Right lobe of liver (tissue), 4 donors: Measurements from ENCODE around the gene CFAP20DC.

ENCODE experiments used
- POLR2A ChIP-seq: fragments of 450-650 bp; IDR thresholded peaks from one replicate; pipeline ENCODE4 v1.6.1; 2017; ENCODE audit warnings: antibody characterized with exemption, mild to moderate bottlenecking
- TF ChIP-seq, protein P1 (sequence below), 4 donors: fragments of 200-600 bp in 3 of 4; fragments of 450-650 bp in 1 of 4; IDR thresholded peaks; one replicate each; pipeline versions ENCODE4 v1.5.1 to v1.8.0; 2016 to 2022; ENCODE audit warnings: antibody characterized with exemption in 4 of 4, mild to moderate bottlenecking in 2 of 4
- donor health status: DM: no; HTN: no; CAD: no.
- donor health status: DM: no; HTN: no; CAD: no.
- donor health status: DM: no; HTN: yes; CAD: no.

GRCh38 chr3:59006634-59007517 is 42.9 kb downstream of the CFAP20DC start:
- no peak for TF ChIP-seq POLR2A
- TF ChIP-seq, protein P1, sequence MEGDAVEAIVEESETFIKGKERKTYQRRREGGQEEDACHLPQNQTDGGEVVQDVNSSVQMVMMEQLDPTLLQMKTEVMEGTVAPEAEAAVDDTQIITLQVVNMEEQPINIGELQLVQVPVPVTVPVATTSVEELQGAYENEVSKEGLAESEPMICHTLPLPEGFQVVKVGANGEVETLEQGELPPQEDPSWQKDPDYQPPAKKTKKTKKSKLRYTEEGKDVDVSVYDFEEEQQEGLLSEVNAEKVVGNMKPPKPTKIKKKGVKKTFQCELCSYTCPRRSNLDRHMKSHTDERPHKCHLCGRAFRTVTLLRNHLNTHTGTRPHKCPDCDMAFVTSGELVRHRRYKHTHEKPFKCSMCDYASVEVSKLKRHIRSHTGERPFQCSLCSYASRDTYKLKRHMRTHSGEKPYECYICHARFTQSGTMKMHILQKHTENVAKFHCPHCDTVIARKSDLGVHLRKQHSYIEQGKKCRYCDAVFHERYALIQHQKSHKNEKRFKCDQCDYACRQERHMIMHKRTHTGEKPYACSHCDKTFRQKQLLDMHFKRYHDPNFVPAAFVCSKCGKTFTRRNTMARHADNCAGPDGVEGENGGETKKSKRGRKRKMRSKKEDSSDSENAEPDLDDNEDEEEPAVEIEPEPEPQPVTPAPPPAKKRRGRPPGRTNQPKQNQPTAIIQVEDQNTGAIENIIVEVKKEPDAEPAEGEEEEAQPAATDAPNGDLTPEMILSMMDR (IDR thresholded peaks at IDR 0.05) = no peak
